Tibial nerve (tissue), 4 donors: ENCODE measurements around the gene GGTA1. TPM values are rescaled to one million over a fixed set of nuclear protein-coding genes. Genes with fewer than 3 reads are reported as not detected.

ENCODE experiments used
- DNase-seq, 2 donors: peaks; one replicate each; pipeline ENCODE4 v3.0.0-alpha.2; 2019; ENCODE audit warnings: low spot score in 2 of 2
- H3K27ac ChIP-seq, 4 donors: fragments of 200-600 bp; sonication (generic) in 3 of 4; one replicate each; pipeline ENCODE4 v1.5.1; 2017 to 2019; ENCODE audit warnings: mild to moderate bottlenecking in 1 of 4
- H3K27me3 ChIP-seq, 2 donors: fragments of 200-600 bp; sonication (generic) in 1 of 2; one replicate each; pipeline versions ENCODE4 v1.5.1 to v1.6.0; 2017 to 2019
- H3K36me3 ChIP-seq, 3 donors: fragments of 200-600 bp; sonication (generic); one replicate each; pipeline ENCODE4 v1.5.1; 2018 to 2019
- H3K4me1 ChIP-seq, 4 donors: fragments of 200-600 bp; sonication (generic) in 3 of 4; one replicate each; pipeline ENCODE4 v1.5.1; 2017 to 2019
- H3K4me3 ChIP-seq, 4 donors: fragments of 200-600 bp; sonication (generic) in 3 of 4; one replicate each; pipeline ENCODE4 v1.5.1; 2017 to 2019; ENCODE audit warnings: mild to moderate bottlenecking in 1 of 4, moderate library complexity in 1 of 4
- H3K9me3 ChIP-seq, 4 donors: fragments of 200-600 bp; sonication (generic) in 3 of 4; one replicate each; pipeline ENCODE4 v1.5.1; 2017 to 2019
- EP300 ChIP-seq, 2 donors: sonication (generic); formaldehyde crosslinking; IDR thresholded peaks; one replicate each; pipeline ENCODE4 v1.6.1; 2017; ENCODE audit warnings: antibody characterized with exemption in 2 of 2, mild to moderate bottlenecking in 1 of 2
- POLR2A ChIP-seq, 2 donors: fragments of 450-650 bp; IDR thresholded peaks; one replicate each; pipeline ENCODE4 v1.6.1; 2017; ENCODE audit warnings: antibody characterized with exemption in 2 of 2, mild to moderate bottlenecking in 2 of 2, moderate library complexity in 2 of 2
- WGBS, 2 donors: methylation state at CpG; one replicate each; pipeline ENCODE4 v1.1.5; 2018; 5-methylcytosine and 5-hydroxymethylcytosine counted together
- total RNA-seq, 4 donors: library from RNA; depleted of rRNA; stranded (reverse); fragments of >200 nt; gene quantifications; one replicate each; pipeline ENCODE4 v1.1.0, GENCODE V29; 2016
- TF ChIP-seq, protein P1 (sequence below), 5 experiments: fragments of 200-600 bp in 3 of 5; fragments of 450-650 bp in 2 of 5; sonication (generic) in 3 of 5; IDR thresholded peaks; one replicate each; pipeline ENCODE4 v1.5.1; 2016 to 2019; ENCODE audit warnings: antibody characterized with exemption in 5 of 5, mild to moderate bottlenecking in 3 of 5, moderate library complexity in 2 of 5

The GGTA1 gene
- total RNA-seq, 4 donors from 2014 or later: 6.5 to 15.5 (median 10.3) TPM

DNA sequence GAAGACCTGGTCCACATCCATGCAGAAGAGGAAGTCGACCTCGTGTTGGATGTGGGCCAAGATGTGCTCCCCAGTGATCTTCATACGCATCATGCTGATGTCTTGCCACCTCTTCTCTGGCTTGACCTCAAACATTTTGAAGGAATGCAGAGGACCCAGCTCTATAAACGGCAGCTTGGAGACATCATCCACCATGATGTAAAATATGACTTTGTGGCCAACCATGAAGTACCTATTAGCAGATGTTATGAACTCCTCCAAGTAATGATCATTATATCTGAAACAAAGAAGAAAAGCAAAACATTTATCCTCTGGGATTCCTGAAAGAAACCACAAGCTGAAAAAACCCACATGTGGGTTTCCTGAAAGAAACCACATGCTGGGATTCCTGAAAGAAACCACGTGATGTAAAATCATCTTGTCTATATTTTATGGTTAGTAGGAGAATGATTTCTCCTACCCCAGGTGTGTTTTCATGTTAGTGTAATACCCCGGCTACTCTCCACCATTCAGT lies 52.3 kb downstream of the GGTA1 start:
- TF ChIP-seq EP300 (IDR thresholded peaks at IDR 0.05): no peak
- TF ChIP-seq, protein P1, sequence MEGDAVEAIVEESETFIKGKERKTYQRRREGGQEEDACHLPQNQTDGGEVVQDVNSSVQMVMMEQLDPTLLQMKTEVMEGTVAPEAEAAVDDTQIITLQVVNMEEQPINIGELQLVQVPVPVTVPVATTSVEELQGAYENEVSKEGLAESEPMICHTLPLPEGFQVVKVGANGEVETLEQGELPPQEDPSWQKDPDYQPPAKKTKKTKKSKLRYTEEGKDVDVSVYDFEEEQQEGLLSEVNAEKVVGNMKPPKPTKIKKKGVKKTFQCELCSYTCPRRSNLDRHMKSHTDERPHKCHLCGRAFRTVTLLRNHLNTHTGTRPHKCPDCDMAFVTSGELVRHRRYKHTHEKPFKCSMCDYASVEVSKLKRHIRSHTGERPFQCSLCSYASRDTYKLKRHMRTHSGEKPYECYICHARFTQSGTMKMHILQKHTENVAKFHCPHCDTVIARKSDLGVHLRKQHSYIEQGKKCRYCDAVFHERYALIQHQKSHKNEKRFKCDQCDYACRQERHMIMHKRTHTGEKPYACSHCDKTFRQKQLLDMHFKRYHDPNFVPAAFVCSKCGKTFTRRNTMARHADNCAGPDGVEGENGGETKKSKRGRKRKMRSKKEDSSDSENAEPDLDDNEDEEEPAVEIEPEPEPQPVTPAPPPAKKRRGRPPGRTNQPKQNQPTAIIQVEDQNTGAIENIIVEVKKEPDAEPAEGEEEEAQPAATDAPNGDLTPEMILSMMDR (IDR thresholded peaks at IDR 0.05): no peak
- TF ChIP-seq POLR2A (IDR thresholded peaks at IDR 0.05): no peak
- WGBS, 2 donors: 69 to 75% methylated on average over 6 of the region's 6 CpGs

DNA sequence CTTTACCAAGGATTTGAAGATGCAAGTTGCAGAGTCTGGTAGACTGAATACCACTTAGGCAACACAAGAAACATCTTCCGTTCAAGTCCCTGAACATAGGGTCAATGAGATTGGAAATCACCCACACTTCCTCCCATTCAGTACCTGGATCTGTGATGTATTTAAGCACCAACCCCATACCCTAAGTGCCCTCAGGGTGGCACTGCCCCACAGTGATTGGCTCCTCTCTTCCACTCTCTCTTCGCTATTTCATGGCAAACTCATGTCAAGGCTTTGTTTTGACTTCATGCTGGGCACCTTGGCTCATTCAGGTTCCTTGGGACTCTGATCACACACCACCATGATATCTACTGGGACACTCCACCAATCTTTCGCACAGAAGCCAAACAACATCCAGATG lies 53.7 kb downstream of the GGTA1 start:
- TF ChIP-seq POLR2A (IDR thresholded peaks at IDR 0.05) (no peak), EP300 (IDR thresholded peaks at IDR 0.05) (no peak)
- TF ChIP-seq, protein P1 (IDR thresholded peaks at IDR 0.05): no peak
- WGBS, 2 donors: 87 to 97% methylated on average over 3 of the region's 3 CpGs
- Histone ChIP-seq H3K27me3 (no peaks in the 10 kb centered on the region), H3K4me1 (no peaks in the 10 kb centered on the region), H3K36me3 (no peaks in the 10 kb centered on the region), H3K27ac (no peak overlapping the region), H3K9me3 (no peaks in the 10 kb centered on the region), H3K4me3 (no peak overlapping the region)
- DNase-seq: no peak

More for the DNA sequence above, 52.3 kb downstream of the GGTA1 start:
- H3K27me3 ChIP-seq: no peaks in the 10 kb centered on the region
- H3K4me1 ChIP-seq: no peaks in the 10 kb centered on the region
- no peaks in the 10 kb centered on the region for H3K36me3 ChIP-seq
- H3K27ac ChIP-seq: no peak overlapping the region
- no peaks in the 10 kb centered on the region for H3K9me3 ChIP-seq
- DNase-seq: no peak
- H3K4me3 ChIP-seq: no peak overlapping the region

DNA sequence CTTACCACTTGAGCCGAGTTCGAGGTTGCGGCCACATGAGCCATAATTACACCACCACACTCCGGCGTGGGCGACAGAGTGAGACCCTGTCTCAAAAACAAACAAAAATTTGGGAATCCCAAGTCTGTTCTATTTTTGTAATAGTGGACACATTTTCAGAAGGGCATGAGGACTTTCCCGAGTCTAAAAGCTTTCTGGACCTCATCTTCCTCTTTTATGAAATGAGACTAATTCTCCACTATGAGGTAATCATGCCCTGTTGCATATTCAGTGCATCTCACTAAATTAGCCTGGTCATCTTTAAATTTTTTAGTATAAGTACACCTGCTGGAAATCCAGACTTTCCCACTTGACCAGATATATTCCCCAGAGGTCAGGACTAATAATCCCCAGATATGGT lies 55.7 kb downstream of the GGTA1 start:
- no peaks in the 10 kb centered on the region for H3K36me3 ChIP-seq
- TF ChIP-seq, protein P1 (IDR thresholded peaks at IDR 0.05): no peak
- TF ChIP-seq POLR2A (IDR thresholded peaks at IDR 0.05) (no peak), EP300 (IDR thresholded peaks at IDR 0.05) (no peak)
- H3K4me1 ChIP-seq: no peaks in the 10 kb centered on the region
- no peak for DNase-seq
- no peaks in the 10 kb centered on the region for H3K9me3 ChIP-seq
- H3K27ac ChIP-seq: no peak overlapping the region
- WGBS, 2 donors: 74 to 93% methylated on average over 7 of the region's 7 CpGs
- H3K27me3 ChIP-seq: no peaks in the 10 kb centered on the region
- H3K4me3 ChIP-seq: no peak overlapping the region

DNA sequence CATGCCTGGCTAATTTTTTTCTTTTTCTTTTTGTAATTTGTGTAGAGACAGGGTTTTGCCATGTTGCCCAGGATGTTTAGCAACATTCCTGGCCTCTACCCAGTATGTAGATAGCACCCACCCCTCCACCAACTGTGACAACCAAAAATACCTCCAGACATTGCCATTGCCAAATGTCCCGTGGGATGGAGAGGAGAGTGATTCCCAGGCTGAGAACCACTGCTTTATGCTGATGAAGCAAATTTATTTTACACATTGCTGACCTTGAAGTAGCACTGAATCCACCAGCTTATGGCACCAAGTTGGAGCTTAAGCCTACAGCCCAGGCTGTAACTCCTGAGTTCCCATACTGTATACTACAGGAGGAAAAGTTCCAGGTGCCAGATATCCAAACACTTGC lies 58.5 kb downstream of the GGTA1 start:
- Histone ChIP-seq H3K9me3 (no peaks in the 10 kb centered on the region), H3K4me1 (no peaks in the 10 kb centered on the region), H3K27ac (no peak overlapping the region), H3K4me3 (no peak overlapping the region), H3K27me3 (no peaks in the 10 kb centered on the region), H3K36me3 (no peaks in the 10 kb centered on the region)
- no peak for DNase-seq
- WGBS, 2 donors: 48 to 65% methylated on average over 1 of the region's 1 CpG
- TF ChIP-seq, protein P1 (IDR thresholded peaks at IDR 0.05): no peak
- TF ChIP-seq POLR2A (IDR thresholded peaks at IDR 0.05): no peak

DNA sequence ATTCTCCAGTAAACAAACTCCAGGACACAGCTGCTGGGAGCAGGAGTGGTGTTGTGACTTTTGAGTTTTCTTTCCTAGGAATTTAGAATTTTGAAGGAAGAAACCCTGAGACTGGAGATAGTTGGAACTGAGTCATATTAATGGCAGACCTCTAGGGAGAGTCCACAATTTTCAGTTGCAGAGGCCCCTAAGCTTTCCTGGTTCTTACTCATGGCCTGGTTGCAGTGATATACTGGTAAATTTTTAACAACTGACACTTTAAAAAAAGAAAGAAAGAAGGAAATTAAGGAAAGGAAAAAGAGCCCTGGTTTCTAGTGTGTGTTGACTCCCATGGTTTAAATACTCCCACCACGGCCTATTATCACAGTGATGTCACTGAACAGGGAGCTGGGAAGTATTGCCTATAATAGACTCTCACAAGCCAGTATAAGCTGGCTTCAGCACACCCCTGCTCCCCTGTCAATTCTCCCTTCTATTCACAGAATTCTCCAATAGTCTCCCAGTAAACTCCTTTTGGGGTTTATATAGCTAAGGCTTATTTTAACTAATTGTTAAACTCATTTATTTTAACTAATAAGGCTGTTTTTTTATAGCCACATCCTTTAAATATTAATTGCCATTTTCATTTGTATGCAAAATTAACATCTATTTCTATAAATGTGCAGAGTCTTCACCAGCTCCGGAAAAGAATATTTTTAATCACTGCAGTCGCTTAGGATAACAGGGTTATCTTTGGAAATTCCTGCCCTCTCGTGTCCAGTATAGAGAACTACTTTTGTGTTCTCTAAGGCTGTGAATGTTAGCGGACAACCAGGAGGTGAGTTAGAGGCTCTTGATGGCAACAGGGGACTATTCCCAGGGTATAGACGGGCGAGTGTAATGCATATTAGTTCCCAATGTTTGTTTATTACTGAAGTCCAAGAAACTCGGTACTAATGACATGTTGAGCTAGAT lies 59.7 kb downstream of the GGTA1 start:
- TF ChIP-seq, protein P1 (IDR thresholded peaks at IDR 0.05): peak in 2 of 5 experiments; percentile 6 to 17
- no peak for TF ChIP-seq EP300 (IDR thresholded peaks at IDR 0.05)
- Histone ChIP-seq H3K4me3 (no peak overlapping the region), H3K9me3 (no peaks in the 10 kb centered on the region), H3K27me3 (no peaks in the 10 kb centered on the region), H3K4me1 (no peaks in the 10 kb centered on the region), H3K36me3 (no peaks in the 10 kb centered on the region), H3K27ac (no peak overlapping the region)
- 42 to 44% methylated on average over 8 of the region's 8 CpGs for WGBS, 2 donors
- no peak for DNase-seq
